GM18873 (cell line): ENCODE data around the gene RPS14.
"Not testable (repeated sequence)": the region's sequence is repeated elsewhere in the genome, so short reads cannot be mapped to it uniquely, and the experiment has no call there.

Source experiments
- ATAC-seq: cut with Tn5 transposase; IDR thresholded peaks from one replicate; pipeline ENCODE4 v1.9.1; 2021; ENCODE audit warnings: mild to moderate bottlenecking, moderate library complexity, moderate number of reproducible peaks; ENCODE audit not compliant: unreplicated experiment, low FRiP score

RPS14 gene

DNA sequence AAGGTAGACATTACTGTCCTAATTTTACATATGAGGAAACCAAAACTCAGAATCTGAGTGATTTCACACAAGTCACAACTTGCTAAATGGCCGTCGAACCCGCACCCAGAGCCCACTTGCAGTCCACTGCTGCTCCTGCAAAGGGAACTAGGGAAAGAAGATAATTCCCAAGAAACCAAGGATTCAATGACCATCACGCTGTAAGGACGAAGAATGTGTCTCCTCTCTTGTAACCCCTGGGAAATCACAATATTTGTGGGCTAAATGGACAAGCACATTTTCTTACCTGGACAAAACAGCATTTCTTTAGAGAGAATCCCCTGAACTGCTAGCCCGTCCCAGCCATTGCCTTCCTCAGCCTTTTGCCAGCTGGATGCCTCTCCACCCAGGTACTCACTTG lies 2.4 kb downstream of the RPS14 start:
- no peak for ATAC-seq

DNA sequence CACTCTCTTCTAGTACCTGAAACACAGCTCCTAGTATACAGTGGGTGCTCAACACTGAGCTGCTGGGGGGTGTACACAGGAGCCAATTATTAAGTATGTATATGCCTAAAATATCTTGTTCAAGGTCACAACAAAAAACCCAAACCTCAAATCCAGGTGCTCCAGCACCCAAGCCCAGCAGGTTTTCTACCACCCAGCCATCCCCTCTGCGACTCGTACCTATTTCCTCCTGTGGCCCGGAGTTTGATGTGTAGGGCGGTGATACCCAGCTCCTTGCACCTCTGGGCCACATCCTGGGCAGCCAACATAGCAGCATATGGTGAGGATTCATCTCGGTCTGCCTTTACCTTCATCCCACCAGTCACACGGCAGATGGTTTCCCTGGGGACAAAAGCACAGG lies 3.0 kb downstream of the RPS14 start:
- no peak for ATAC-seq

DNA sequence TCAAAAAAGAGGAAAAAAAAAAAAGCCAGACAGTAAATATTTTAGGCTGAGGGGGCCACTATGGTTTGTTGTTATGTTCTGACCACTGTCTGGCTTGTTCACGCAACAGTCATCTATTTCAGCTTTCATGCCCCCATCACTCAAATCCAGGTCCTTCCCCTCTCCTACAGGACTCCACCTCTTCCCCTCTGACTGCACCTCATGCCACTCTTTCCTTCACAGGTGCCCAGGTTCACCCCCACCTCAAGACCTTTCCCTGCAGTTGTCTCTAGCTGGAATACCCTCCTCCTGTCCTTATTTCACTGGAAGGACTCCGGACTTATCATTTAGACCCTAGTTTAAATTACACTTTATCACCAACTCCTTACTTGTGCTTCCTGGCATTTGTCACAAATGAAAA lies 3.5 kb downstream of the RPS14 start:
- no peak for ATAC-seq

DNA sequence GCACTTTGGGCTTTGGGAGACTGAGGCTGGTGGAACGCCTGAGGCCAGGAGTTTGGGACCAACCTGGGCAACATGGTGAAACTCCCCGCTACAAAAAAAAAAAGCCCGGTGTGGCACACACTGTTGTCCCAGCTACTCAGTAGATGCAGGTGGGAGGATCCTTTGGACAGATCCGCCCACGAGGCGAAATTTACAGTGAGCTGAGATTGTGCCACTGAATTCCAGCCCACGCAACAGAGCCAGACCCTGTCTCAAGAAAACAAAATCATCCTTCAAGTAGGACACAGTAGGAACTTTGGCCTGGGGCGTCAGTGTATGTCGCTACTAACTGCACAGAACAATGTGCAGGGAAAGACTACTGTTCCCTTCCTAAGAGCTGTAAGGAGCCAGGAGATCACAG lies 4.8 kb downstream of the RPS14 start:
- ATAC-seq, result no peak

DNA sequence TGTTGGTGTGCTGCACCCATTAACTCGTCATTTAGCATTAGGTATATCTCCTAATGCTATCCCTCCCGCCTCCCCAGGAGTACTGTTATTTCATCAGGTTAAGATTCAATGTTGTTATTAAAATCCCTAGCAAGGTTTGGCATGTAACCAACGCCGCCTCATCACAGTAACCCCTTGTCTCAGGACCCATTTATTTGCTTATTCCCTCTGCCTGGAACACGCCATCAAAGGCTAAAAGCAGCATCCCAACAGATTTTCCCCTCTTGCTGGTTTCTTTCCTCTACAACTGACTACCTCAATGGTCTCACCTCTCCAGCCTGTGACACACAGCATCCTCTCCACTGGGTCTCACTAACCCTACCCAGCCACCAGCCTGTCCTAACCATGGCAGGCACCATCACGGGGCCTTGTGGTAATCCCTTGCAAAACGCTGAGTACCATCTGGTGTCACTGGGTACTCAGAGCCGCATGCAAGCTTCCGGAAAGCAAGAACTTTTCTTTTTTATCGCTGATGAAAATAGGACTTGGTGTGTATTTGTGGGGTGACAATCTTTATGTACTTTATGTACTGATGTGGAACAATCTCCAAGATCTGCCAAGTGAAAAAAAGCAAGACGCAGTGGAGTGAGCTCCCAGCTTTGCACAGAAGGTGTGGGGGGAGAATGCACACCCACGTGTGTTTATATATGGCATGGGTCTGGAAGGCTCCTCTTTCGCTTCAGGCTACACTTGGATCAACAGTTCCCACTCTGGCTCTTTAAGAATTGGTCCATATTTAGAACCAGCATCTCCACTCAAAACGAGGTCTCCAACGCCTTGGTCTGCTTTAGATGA lies 6.1 kb downstream of the RPS14 start:
- no peak for ATAC-seq

DNA sequence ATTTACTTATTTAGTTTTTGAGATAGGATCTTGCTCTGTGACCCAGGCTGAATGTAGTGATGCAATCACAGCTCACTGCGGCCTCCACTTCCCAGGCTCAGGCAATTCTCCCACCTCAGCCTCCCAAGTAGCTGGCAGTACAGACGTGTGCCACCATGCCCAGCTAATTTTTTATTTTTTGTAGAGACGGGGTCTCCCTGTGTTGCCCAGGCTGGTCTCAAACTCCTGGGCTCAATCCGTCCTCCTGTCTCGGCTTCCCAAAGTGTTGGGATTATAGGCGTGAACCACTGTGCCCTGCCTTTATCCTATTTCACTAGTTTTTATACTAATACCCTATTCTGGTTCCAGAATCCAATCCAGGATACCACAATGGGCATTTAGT lies 6.8 kb downstream of the RPS14 start:
- no peak for ATAC-seq

DNA sequence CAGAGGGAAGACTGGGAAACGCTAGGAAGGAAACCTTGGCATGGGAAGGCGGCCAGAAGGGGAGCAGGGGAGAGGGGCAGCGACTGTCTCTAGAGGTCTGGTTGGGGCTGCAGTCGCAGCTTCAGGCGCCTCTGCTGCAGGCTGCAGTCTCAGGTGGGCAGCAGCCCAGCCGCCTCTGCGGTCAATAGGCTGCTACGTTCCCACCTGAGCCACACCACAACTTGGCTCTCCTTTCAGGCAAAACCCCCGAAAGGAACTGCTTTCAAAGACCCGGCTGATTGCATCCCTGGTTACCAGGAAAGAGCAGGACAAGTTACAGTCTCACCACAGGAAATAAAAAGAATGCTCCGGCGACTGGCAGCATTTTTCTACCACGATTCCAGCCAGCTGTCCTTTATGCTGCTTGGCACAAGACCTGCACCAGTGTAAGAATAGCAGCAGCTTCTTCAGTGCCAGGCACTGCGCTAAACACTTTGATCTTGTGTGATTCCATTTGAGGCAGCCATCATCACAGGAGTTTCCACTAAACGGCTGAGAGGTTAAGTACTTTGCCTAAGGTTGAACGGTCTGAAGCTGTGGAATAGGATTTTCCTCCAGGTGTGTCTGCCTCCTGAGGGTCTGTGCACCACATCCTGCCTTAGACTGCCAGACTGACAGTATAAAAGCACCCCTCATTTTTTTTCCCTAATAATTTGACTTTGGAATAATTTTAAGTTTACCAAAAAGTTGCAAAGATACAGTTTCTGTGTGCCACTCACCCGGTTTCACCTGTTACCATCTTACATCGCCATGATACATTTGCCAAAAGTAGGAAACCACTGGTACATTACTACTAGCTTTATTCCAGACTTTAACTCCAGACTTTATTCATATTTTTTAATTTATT lies 7.5 kb downstream of the RPS14 start:
- ATAC-seq, result no peak

DNA sequence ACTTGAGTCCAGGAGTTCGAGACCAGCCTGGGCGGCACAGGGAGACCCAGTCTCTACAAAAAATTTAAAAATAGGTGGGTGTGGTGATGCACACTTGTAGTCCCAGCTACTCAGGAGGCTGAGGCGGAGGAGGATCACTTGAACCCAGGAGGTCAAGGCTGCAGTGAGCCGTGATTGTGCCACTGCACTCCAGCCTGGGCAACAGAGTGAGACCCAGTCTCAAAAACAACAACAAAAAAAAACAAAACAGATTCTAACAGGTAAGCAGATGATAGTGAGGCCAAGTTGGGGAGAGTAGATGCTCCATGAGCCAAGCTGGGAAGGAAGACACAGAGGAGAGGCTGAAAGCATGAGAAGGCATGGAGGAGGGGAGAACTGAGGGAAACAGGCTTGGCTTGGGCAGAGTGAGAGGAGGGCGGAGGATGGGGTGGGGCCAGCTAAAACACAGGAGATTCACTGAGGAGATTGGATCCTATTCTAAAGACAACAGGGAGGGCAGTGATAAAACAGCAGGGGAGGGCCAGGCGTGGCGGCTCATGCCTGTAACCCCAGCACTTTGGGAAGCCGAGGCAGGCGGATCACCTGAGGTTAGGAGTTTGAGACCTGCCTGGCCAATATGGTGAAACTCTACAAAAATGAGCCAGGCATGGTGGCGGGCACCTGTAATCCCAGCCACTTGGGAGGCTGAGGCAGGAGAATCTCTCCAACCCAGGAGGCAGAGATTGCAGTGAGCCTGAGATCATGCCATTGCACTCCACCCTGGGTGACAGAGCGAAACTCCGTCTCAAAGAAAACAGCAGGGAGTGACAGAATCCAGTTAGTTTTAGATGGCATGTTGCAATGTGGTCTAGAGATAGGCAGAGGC lies 8.4 kb downstream of the RPS14 start:
- no peak for ATAC-seq

DNA sequence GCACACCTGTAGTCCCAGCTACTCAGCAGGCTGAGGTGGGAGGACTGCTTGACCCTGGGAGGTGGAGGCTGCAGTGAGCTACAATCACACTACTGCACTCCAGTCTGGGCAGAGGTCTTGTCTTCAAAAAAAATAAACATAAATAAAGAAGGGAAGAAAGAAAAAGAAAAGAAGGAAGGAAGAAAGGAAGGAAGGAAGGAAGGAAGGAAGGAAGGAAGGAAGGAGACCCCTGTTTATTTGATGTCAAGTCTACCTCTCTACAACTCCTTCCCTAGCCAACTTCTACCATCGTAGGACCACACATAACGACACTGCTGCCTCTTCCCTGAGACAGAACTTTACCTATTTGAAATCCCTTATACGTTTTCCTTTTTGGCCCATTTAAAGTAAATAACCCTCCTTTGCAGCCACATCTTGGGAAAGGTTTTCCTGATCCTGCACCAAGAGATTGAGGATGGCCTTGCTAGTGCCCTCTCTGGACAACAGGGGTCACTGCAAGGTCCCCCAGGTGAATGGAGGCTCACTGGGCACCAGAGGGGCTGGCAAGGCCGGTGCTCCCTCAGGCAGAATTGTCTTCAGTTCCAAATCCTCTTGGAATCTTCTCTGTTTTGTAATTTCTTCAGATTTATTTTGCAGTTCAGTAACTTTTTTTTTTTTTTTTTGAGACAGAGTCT lies 10.5 kb downstream of the RPS14 start:
- ATAC-seq, result no peak

DNA sequence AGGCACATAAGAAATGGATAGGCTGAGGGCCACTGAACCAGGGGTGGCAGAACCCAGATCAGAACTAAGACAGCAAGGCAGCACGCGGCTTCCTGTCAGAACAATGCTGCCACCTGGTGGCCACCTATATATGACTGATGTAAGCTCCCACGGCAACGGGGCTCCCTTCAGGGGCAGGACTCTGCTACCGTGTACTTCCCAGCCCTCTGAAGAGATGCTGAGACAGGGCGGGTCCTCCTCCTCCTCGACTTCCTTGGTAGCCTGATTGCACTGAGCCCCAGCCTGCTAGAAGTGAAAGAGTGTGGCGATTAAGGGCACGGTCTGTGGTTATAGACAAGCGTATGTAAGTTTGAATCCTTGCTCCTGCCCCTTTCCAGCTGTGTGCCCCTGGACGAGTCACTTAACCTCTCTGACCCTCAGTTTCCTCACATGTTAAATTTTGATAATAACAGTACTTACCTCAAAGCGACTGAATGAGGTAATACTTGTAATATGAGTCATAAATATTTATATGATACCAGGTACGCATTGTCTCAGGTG lies 13.3 kb downstream of the RPS14 start:
- peak; percentile 81 for ATAC-seq

DNA sequence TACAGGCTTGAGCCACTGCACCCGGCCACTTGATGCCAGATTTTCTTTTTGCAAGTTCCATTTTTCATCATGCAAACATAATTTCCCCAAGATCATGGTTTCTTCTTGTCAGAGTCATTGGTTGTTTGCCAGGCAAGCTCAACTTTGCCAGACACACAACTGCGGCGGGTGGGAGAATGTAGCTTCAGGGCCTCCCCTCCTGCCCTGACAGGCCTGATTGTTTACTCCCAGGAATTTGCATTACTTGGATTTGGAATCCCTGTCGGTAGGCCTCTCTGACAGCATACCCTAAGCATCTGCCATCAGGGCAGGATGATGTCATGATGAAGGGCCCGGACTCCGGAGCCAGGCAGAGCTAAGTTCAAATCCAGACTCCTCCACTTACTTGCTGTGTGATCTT lies 15.1 kb downstream of the RPS14 start:
- no peak for ATAC-seq

DNA sequence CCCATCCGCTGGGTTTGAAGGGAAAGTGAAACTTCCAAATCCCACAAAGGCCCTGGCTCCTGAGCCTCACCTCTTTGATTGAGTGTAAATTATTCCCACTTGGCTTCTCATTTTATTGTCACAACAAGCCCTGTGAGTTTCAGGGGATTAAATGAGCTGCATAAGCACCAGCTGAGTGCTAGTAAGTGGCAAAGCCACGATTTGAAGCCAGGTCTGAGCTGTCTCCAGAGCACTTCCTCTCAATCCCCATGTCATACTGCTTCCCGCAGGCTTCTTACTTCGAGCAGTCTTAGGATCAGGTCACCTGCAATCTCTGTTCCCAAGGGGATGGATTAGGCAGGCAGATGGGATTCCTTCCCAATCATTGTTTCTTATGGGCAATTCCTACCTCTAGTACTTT lies 18.0 kb downstream of the RPS14 start:
- no peak for ATAC-seq

DNA sequence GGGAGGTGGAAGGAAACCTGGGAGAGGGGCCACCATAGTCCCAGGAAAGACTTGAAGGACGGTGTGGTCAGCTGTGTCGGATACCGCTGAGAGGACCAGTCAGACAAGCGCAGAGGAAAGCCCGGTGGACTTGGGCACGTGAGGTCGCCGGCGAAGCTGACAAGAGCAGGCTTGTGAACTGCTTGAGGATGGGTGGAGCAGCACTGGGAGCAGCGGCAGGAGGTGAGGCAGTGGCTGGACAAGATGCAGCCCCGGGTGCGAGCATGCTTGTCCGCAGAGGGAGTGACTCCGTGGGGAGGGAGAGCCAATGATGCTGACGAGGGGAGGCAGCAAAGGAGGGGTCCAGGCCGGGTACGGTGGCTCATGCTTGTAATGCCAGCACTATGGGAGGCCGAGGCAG lies 18.5 kb downstream of the RPS14 start:
- ATAC-seq, result no peak

DNA sequence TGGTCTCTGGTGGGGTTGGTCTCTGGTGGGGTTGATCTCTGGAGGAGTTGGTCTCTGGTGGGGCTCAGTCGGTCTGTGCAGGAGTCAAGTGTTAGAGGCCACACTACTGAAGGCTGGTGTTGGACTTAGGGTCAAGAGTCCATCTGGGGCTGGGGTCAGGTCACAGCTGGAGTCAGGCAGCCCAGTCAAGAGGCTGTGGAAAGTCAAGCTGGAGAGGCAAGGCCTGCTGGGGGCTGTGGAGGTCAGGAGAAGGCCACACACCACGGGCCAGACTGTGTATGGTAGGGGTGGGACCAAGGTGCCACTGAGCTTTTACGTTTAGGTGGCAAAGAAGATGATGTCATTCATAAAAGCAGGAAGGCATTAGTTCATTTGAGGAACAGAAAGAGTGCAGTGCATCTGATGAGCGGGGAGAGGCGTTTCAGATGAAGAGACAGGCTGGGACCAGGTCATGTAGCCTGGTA lies 20.1 kb downstream of the RPS14 start:
- ATAC-seq, result no peak

DNA sequence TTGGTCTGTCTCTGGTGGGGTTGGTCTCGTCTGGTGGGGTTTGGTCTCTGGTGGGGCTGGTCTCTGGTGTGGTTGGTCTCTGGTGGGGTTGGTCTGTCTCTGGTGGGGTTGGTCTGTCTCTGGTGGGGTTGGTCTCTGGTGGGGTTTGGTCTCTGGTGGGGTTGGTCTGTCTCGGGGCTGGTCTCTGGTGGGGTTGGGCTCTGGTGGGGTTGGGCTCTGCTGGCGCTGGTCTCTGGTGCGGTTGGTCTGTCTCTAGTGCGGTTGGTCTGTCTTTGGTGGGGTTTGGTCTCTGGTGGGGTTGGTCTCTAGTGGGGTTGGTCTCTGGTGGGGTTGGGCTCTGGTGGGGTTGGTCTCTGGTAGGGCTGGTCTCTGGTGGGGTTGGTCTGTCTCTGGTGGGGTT lies 20.6 kb downstream of the RPS14 start:
- no peak for ATAC-seq

DNA sequence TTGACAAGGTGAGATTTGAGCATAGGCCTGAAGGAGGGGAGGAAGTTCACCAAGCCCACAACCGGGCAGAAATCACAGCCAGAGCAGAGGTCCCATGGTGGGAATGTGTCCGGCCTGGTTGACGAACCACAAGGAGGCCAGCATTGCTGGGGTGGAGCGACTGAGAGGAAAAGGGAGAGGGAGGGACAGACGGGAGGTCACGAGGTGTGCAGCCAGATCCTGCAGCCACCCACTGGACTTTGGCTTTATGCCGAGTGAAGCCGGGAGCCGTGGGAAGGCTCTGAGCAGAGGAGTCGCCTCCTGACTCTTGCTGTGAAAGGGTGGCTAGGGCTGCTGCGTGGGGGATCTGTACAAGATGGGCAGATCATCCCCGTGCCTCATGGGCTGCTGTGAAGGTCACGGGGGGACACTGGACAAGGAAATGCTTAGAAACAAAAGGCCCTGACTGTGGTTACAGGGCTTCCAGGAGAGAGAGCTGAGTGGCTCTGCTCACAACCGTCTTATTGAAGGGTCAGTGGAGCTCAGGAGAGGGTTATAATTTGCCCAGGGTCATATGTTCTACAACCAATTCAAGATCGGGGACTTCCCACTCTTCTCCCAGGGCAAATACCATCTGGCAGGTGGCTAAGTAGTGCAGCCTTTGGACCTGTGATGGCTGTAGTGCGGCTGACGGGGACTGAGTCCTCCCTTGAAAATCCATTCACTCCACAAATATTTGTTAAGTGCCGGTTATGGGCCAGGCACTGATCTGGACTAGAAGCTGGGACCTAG lies 21.2 kb downstream of the RPS14 start:
- no peak for ATAC-seq

DNA sequence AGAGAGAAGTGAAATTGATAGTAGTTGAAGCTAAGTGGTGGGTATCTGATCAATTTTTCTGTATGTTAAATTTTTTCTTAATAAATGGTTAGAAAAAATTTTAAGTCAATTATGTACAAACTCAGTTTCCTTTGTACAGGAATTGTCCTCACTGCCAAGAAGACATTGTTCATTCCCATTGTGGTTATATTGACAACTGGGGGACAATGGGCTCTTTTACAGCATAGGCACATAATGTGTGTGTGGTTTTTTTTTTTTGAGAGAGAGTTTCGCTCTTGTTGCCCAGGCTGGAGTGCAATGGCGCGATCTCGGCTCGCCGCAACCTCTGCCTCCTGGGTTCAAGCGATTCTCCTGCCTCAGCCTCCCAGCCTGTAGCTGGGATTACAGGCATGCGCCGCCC lies 23.4 kb downstream of the RPS14 start:
- not testable (repeated sequence) for ATAC-seq

DNA sequence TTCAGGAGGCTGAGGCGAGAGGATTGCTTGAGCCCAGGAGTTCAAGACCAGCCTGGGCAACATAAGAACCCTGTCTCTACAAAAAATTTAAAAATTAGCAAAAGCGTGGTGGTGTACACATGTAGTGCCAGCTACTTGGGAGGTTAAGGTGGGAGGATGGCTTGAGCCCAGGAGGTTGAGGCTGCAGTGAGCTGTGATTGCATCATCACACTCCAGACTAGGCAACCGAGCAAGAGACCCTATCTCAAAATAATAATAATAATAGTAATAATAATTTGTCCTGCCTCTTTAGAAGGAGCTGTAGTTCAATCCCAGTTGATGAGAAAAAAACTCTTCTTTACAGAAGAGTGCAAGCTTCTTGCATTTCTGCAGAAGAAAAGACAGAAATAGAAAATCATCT lies 26.8 kb downstream of the RPS14 start:
- no peak for ATAC-seq

DNA sequence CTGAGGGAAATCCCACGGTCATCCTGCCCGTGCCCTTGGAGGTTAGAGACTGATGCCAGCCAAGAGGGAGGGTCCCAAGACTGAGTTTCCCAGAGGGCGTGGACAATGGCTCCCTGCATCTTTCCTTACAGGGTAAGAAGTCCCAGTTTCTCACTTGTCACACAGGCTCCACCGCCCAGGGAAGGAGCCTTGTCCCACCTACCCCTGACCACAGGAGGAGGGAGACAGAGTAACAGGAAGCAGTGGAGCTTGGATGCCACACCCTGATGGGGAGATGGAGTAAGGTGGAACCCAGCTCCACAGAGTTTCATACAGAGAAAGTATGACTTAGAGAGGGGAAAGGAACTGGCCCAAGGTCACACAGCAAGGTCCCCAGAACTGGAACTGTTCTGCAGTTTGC lies 27.5 kb downstream of the RPS14 start:
- no peak for ATAC-seq
